PFSK-1 (cell line): ENCODE measurements around the gene BTAF1.

ENCODE experiments used
- FOXP2 ChIP-seq: optimal IDR thresholded peaks from 2 replicates; pipeline ENCODE3; 2011; ENCODE audit warnings: borderline replicate concordance, control low read depth, inconsistent platforms; ENCODE audit not compliant: insufficient read depth; ENCODE audit errors: extremely low read length, extremely low read depth
- POLR2AphosphoS5 ChIP-seq: IDR thresholded peaks from 2 replicates; pipeline ENCODE4 v1.6.1; 2012; ENCODE audit warnings: low read depth, mild to moderate bottlenecking, control low read depth, low read length, moderate library complexity
- SIN3A ChIP-seq: IDR thresholded peaks from 2 replicates; pipeline ENCODE4 v1.6.1; 2012; ENCODE audit warnings: mild to moderate bottlenecking, low read length, moderate library complexity, borderline replicate concordance; ENCODE audit not compliant: insufficient read depth
- TAF1 ChIP-seq: IDR thresholded peaks from 2 replicates; pipeline ENCODE4 v1.6.1; 2012; ENCODE audit warnings: low read length, control low read depth, borderline replicate concordance; ENCODE audit not compliant: insufficient read depth
- TF ChIP-seq, protein P1 (sequence below), 2 experiments: IDR thresholded peaks; 2 replicates each; pipeline versions ENCODE4 v1.6.1 to v1.8.0; 2011 to 2012; ENCODE audit warnings: low read depth in 2 of 2, low read length in 2 of 2, control low read depth in 1 of 2, inconsistent platforms in 1 of 2, mild to moderate bottlenecking in 1 of 2, moderate library complexity in 1 of 2; ENCODE audit not compliant: insufficient read depth in 1 of 2

BTAF1 gene

DNA sequence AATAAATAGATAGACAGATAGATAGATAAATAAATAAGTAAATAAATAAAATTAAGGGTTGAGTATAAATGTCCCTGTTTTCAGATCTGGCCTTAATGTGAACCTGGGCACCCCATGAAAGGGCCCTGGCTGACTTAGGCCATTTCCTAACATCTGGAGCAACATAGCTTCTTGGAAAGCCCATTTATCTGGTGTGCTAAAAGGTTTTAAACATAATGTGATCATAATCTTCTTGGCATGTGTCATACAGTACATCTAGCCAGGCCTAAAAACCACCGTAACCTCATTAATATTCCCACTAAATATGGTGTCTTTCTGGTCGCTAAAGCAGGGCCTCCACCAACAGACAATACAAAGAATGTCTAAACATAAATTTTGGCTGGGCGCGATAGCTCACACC is 142.8 kb downstream of the BTAF1 start:
- TF ChIP-seq SIN3A, result no peak
- no peak for TF ChIP-seq POLR2AphosphoS5
- TF ChIP-seq, protein P1, sequence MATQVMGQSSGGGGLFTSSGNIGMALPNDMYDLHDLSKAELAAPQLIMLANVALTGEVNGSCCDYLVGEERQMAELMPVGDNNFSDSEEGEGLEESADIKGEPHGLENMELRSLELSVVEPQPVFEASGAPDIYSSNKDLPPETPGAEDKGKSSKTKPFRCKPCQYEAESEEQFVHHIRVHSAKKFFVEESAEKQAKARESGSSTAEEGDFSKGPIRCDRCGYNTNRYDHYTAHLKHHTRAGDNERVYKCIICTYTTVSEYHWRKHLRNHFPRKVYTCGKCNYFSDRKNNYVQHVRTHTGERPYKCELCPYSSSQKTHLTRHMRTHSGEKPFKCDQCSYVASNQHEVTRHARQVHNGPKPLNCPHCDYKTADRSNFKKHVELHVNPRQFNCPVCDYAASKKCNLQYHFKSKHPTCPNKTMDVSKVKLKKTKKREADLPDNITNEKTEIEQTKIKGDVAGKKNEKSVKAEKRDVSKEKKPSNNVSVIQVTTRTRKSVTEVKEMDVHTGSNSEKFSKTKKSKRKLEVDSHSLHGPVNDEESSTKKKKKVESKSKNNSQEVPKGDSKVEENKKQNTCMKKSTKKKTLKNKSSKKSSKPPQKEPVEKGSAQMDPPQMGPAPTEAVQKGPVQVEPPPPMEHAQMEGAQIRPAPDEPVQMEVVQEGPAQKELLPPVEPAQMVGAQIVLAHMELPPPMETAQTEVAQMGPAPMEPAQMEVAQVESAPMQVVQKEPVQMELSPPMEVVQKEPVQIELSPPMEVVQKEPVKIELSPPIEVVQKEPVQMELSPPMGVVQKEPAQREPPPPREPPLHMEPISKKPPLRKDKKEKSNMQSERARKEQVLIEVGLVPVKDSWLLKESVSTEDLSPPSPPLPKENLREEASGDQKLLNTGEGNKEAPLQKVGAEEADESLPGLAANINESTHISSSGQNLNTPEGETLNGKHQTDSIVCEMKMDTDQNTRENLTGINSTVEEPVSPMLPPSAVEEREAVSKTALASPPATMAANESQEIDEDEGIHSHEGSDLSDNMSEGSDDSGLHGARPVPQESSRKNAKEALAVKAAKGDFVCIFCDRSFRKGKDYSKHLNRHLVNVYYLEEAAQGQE (IDR thresholded peaks at IDR 0.05; ENCODE audit: insufficient read depth in 1 of 2, low read depth in 2 of 2, low read length in 2 of 2), result no peak
- no peak for TF ChIP-seq FOXP2
- no peak for TF ChIP-seq TAF1

DNA sequence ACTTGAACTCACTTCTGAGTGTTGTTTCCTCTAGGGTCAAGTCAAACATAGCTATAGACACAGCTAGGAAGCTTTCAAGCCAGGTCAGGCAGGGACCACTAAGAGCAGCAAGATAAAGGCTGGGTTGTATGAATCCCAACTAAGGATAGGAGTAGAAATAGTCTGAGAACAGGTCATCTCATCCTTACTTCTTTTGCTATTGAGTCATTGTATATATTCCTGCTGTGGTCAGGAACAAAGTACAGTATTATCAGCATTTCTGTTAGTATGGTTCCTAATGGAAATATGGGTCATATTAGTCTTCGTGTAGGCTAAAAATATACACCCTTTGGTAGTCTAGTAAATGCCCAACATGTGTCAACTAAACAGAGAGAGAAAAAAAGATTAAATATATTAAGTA is 145.3 kb downstream of the BTAF1 start:
- TF ChIP-seq, protein P1 (IDR thresholded peaks at IDR 0.05; ENCODE audit: insufficient read depth in 1 of 2, low read depth in 2 of 2, low read length in 2 of 2), result no peak
- TF ChIP-seq FOXP2, result no peak
- no peak for TF ChIP-seq POLR2AphosphoS5
- TF ChIP-seq SIN3A, result no peak
- TF ChIP-seq TAF1, result no peak

DNA sequence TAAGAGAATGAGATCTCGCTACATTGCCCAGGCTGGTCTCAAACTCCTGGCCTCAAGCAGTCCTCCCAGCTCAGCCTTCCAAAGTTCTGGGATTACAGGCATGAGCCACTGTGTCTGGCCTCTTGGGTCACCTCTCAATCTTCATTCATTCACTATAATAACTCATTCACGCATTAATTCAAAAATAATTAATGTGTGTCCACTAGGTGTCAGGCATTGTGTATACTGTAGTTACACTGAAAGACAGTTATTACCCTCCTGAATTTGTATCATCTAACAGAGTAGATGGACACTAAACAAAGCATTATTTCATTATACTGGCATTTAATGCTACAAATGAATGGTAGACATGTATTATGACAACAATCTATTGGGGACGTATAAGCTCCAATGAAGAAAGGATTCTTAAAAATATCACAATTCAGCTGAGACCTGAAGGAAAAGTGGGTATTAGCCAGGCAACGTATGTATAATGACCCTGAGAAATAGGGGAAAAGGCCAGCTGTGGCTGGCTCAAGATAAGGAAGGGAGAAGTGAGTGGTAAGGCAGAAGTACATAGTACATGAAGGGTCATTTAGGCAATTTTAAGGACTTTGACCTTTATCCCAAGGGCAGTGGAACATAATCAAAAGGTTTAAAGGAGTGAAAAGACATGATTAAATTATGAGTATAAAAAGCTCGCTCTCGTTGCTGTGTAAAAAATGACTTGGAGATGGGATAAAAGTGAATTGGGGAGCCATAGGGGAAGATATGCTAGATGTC is 150.7 kb downstream of the BTAF1 start:
- no peak for TF ChIP-seq POLR2AphosphoS5
- no peak for TF ChIP-seq SIN3A
- TF ChIP-seq, protein P1 (IDR thresholded peaks at IDR 0.05; ENCODE audit: insufficient read depth in 1 of 2, low read depth in 2 of 2, low read length in 2 of 2), result no peak
- no peak for TF ChIP-seq TAF1

DNA sequence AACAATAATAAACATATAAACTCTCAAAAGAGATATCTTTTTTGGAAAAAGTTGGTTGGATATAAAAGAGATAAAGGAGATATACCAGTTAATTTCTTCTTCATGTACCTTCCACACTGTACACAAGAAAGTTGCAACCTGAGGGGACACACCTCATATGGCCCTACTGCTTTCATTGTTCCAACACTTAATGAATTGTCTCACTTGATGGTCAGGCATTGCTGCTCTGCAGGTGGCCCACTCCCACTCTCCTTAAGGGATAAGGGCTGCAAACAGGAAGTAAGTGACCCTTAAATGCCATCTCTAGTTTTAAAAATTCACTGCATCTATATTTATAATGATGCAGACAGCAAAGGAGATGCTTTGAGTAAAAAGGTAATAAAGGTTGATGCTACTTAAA is 152.3 kb downstream of the BTAF1 start:
- TF ChIP-seq TAF1 (no peak), SIN3A (no peak), FOXP2 (no peak), POLR2AphosphoS5 (no peak)
- TF ChIP-seq, protein P1 (IDR thresholded peaks at IDR 0.05; ENCODE audit: insufficient read depth in 1 of 2, low read depth in 2 of 2, low read length in 2 of 2), result no peak
